ENCODE measurements around the gene MARS2.

GRCh38 chr2:197708331-197708730 lies 3.2 kb downstream of the MARS2 start:
- no peak for TF ChIP-seq POLR2A (IDR thresholded peaks at IDR 0.05)
- TF ChIP-seq, protein P1, sequence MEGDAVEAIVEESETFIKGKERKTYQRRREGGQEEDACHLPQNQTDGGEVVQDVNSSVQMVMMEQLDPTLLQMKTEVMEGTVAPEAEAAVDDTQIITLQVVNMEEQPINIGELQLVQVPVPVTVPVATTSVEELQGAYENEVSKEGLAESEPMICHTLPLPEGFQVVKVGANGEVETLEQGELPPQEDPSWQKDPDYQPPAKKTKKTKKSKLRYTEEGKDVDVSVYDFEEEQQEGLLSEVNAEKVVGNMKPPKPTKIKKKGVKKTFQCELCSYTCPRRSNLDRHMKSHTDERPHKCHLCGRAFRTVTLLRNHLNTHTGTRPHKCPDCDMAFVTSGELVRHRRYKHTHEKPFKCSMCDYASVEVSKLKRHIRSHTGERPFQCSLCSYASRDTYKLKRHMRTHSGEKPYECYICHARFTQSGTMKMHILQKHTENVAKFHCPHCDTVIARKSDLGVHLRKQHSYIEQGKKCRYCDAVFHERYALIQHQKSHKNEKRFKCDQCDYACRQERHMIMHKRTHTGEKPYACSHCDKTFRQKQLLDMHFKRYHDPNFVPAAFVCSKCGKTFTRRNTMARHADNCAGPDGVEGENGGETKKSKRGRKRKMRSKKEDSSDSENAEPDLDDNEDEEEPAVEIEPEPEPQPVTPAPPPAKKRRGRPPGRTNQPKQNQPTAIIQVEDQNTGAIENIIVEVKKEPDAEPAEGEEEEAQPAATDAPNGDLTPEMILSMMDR (IDR thresholded peaks at IDR 0.05 in 8 of 11, conservative IDR thresholded peaks at IDR 0.05 in 3 of 11), result no peak
- TF ChIP-seq POLR2AphosphoS5 (IDR thresholded peaks at IDR 0.05), result no peak
